Esophagus mucosa (tissue), 1 donor: ENCODE measurements around the gene JMJD1C. TPM values are rescaled to one million over a fixed set of nuclear protein-coding genes. Genes with fewer than 3 reads are reported as not detected.
"Not testable (repeated sequence)": the region's sequence is repeated elsewhere in the genome, so short reads cannot be mapped to it uniquely, and the experiment has no call there.

Source experiments
- ATAC-seq: fragments of 200-7000 bp; cut with Tn5 transposase; one replicate; pipeline ENCODE4 v1.9.1; 2020
- total RNA-seq: library from RNA; stranded (reverse); gene quantifications from one replicate; pipeline ENCODE4 v1.2.4, GENCODE V29; 2023
- donor health status: DM: yes; HTN: yes; CAD: no.

The JMJD1C gene
- total RNA-seq, 1 donor from 2014 or later, result 42.1 TPM

GRCh38 chr10:63258920-63259678 is 206.7 kb downstream of the JMJD1C start:
- ATAC-seq, result no peak

DNA sequence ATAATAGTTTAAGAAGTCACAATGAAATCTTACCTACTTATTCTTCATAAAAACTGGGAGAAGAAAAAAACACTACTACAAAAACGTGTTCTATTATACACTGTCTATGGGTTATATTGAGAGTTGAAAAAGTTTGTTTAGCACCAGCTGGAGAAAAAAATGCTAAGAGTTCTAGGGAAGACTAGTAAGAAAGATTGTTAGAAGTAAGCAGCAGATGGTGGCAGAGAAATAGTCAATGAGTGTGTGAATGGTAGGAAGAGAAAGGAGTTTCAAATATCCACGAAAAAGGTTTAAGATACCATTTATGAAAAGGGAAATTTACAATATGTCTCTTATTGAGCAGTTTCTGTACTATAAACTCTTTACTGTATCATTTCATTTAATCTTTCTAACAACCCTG is 208.0 kb downstream of the JMJD1C start:
- no peak for ATAC-seq

DNA sequence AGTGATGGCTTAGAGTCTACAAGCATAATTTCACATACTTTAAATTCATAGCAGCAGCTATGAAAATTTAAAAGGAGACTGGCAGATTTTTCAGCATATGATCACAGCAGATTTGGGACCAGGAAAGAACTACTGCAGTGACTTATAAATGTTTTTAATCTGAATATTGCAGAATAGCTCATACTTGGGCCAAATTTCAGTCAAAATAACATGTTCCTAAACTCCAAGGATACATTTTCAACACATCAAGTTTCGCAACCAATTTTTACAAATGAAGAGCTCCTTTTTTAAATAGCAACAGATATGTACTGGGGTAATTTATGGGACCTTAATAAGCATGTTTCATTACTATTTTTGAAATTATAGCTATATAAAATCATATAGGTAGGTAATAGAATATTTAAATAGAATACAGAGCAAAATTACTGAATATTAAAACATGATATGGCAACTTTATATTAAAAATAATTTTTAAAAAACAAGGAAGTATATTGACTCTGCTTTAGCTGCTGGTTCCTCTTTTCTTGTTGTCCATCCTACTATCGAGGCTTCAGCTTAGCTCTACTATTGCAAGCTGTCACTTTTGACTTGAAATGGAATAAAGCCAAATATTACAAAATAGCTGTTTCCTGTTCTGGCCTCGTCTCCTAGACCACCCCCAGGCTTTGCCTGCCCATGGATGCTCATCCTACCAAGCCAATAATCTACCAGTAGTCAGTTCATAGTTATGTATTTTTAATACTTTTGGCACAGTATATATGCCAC is 209.6 kb downstream of the JMJD1C start:
- no peak for ATAC-seq

GRCh38 chr10:63255316-63255715 is 210.5 kb downstream of the JMJD1C start:
- no peak for ATAC-seq

DNA sequence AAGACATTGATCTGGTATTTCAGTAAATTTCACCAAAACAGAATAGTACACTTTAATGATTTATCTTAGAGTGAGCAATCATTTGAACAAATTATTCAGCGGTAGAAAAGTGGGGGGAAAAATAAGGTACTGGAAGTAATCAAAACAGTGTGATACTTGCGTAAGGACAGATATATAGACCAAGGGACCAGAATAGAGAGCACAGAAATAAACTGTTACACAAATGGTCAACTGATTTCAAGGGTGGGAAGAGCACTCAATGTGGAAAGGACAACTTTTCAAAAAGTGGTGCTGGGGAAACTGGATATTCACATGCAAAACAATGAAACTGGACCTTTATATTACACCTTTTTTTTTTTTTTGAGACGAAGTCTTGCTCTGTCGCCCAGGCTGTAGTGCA is 212.7 kb downstream of the JMJD1C start:
- no peak for ATAC-seq

GRCh38 chr10:63252095-63252762 is 213.5 kb downstream of the JMJD1C start:
- no peak for ATAC-seq

GRCh38 chr10:63250032-63250431 is 215.7 kb downstream of the JMJD1C start:
- no peak for ATAC-seq

DNA sequence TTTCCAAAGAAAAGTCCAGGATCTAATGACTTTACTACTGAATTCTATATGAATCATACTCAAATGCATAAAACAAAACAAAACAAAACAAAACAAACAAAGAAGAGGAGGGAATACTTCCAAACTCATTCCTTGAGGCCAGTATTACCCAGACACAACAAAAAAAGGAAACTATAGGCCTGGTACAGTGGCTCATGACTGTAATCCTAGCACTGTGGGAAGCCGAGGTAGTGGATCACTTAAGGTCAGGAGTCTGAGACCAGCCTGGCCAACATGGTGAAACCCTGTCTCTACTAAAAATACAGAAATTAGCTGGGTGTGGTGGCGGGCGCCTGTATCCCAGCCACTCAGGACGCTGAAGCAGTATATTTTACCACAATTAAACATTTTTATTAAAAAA is 218.0 kb downstream of the JMJD1C start:
- no peak for ATAC-seq

GRCh38 chr10:63246356-63246755 is 219.4 kb downstream of the JMJD1C start:
- no peak for ATAC-seq

GRCh38 chr10:63241841-63242281 is 223.9 kb downstream of the JMJD1C start:
- ATAC-seq, result no peak

DNA sequence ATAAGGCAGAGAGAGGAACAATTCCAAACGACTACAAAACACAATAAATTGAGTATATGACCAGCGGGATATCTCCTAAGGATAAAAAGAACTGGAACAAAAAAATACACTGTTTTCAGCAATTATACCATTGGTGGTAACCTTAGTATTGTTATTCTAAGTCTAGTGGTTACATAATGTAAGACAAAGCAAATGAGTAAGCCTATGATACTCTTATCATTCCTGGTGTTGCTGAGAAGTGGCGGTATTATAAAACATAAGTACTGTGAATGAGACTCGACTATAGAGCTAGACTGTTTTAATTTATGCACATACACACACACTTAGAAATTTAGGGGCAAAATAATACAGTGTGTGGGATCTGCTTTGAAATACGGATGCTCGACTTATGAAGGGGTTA is 225.0 kb downstream of the JMJD1C start:
- no peak for ATAC-seq

GRCh38 chr10:63238501-63238900 is 227.3 kb downstream of the JMJD1C start:
- ATAC-seq, result no peak

DNA sequence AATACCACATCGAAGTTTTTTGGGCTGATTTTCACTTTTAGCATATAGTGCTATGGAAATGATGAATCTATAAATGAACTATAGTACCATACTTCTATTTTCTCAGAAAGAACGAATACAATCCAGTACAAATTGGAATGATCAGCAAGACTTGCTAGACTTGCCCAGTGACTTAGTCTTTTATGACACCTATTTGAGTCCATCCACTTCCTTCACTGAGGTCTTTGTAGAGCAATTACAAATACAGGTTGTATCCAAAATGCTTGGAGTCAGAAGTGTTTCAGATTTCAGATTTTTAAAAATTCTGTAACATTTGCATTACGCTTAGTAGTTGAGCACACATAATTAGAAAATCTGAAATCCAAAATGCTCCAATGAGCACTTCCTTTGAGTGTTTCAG is 228.4 kb downstream of the JMJD1C start:
- ATAC-seq, result peak; percentile 77

- ATAC-seq, result peak; percentile 90
These were observed 229.5 kb downstream of the JMJD1C start for GRCh38 chr10:63236113-63236935.

- not testable (repeated sequence) for ATAC-seq
These were observed 230.6 kb downstream of the JMJD1C start for GRCh38 chr10:63235136-63235535.

GRCh38 chr10:63229161-63229560 is 236.6 kb downstream of the JMJD1C start:
- ATAC-seq, result no peak

- ATAC-seq, result no peak
These were observed 237.5 kb downstream of the JMJD1C start for GRCh38 chr10:63228237-63228636.

DNA sequence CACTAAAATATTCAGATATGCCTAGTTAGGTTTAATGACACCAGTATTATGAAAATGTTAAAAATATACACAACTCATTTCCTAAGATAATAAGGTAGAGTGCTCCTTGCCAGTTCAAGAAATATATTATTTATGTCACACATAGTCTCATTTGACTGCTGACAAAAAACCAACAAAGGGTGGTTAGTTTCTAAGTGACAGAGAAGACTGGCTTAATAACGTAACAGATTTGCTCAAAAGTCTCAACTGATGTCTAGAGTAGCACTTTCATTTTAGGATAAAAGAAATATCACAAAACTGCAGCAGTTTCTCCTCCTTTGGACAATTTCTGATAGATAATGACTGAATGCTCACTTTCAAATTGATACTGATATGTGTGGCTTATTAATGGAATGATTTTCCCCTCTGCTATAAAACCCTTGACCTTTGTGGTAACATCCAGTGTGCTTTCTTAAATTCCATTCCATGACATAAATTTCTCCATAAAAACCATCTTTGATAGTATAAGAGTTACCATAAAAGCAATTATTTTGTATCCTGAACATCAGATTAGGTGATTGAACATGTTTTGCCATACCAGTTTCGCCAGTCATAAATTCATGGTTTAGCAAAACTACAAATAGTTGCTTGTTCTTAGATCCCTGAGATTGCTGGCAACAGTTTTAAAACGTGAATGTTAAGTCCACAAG is 238.4 kb downstream of the JMJD1C start:
- no peak for ATAC-seq

DNA sequence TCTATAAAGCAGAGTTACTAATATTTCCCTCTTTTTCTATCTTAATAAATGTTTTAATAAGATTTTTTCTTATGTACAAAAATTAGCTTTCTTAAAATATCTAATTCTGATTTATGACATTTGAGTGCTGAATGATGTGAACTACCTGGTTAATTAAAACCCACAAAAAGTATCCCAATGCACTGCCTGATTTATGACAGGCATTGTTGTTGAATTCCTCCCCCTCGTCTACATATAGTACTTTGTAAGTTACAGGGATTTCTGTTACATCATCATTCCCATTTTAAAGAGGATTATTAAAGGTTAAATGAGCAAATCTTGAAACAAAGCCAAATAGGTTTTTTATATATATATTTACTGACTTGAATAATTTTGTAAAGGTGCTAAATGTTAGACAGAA is 241.5 kb downstream of the JMJD1C start:
- no peak for ATAC-seq

DNA sequence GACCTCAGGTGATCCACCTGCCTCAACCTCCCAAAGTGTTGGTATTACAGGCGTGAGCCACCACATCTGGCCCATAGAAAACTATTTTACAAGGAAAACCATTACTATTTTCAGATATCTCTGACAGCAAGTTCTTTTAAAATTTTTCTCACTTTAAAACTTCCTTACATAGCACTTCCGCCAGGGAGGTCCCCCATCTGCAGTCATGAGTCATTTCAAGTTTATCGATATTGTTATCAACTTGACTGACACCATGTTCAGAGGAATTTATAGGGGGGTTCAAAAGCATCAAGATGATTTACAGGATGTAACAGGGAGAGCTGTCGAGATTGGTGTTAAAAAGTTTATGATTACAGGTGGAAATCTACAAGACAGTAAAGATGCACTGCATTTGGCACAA is 243.8 kb downstream of the JMJD1C start:
- no peak for ATAC-seq

DNA sequence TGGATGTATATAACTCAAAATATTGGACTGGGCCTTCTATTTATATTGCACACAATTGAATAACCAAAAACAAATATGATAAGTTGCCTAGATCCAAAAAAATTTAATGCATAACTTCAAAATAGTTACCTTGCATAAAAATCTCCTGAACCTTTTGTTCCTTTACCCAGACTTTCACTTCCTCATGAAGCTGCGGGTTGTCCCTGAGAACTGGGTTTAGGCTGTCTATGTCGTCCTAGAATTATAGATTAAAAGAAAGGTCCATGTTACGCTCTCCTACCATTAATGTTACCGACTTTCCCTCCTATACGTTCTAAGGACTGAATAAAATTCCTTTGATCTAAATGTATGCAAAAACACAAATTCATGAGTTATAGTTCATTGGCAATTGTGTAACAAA is 246.0 kb downstream of the JMJD1C start:
- no peak for ATAC-seq

- ATAC-seq, result peak; percentile 71
These were observed 248.6 kb downstream of the JMJD1C start for GRCh38 chr10:63217120-63217605.
